ENCODE measurements around the gene KLHL10.

Gene KLHL10

GRCh38 chr17:41896726-41897125 lies 59.1 kb downstream of the KLHL10 start:
- Histone ChIP-seq H3K27ac (ENCODE audit: low read depth, low read length) (no peak overlapping the region), H3K36me3 (ENCODE audit: control insufficient read depth, insufficient read depth, low read length) (peaks cover 40% of the 10 kb centered on the region), H3K27me3 (ENCODE audit: control insufficient read depth, insufficient read depth, low read length) (no peaks in the 10 kb centered on the region), H3K4me1 (ENCODE audit: control insufficient read depth, insufficient read depth, low read length) (peaks cover 2% of the 10 kb centered on the region), H3K9ac (ENCODE audit: low read length) (no peak overlapping the region), H3K4me3 (ENCODE audit: low read length) (no peak overlapping the region)

Measured in rectal smooth muscle tissue (tissue), 1 donor.